ENCODE data around the gene PTGER1.

GRCh38 chr19:14494411-14494810 lies 19.3 kb upstream of the PTGER1 start:
- TF ChIP-seq, protein P1, sequence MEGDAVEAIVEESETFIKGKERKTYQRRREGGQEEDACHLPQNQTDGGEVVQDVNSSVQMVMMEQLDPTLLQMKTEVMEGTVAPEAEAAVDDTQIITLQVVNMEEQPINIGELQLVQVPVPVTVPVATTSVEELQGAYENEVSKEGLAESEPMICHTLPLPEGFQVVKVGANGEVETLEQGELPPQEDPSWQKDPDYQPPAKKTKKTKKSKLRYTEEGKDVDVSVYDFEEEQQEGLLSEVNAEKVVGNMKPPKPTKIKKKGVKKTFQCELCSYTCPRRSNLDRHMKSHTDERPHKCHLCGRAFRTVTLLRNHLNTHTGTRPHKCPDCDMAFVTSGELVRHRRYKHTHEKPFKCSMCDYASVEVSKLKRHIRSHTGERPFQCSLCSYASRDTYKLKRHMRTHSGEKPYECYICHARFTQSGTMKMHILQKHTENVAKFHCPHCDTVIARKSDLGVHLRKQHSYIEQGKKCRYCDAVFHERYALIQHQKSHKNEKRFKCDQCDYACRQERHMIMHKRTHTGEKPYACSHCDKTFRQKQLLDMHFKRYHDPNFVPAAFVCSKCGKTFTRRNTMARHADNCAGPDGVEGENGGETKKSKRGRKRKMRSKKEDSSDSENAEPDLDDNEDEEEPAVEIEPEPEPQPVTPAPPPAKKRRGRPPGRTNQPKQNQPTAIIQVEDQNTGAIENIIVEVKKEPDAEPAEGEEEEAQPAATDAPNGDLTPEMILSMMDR (IDR thresholded peaks at IDR 0.05), result no peak
- TF ChIP-seq POLR2A (IDR thresholded peaks at IDR 0.05), result no peak

Data from thyroid gland (tissue), 4 donors.